Osteoblast (primary cell): ENCODE measurements around the gene ACAP3. TPM values are rescaled to one million over a fixed set of nuclear protein-coding genes. Genes with fewer than 3 reads are reported as not detected.

Experiments used
- DNase-seq: peaks from one replicate; pipeline ENCODE4 v3.0.0; 2011; ENCODE audit warnings: low spot score, mixed read lengths; ENCODE audit not compliant: insufficient read length; ENCODE audit errors: missing footprints
- H2AFZ ChIP-seq: 2 replicates; pipeline ENCODE4 v1.6.0; 2011; ENCODE audit warnings: mild to moderate bottlenecking, low read length
- H3K27ac ChIP-seq: 2 replicates; pipeline ENCODE4 v1.5.1; 2011; ENCODE audit warnings: mild to moderate bottlenecking, low read depth, low read length, moderate library complexity
- H3K27me3 ChIP-seq: 2 replicates; pipeline ENCODE4 v1.6.0; 2012; ENCODE audit warnings: mild to moderate bottlenecking, control low read depth, inconsistent platforms, low read length, moderate library complexity; ENCODE audit not compliant: insufficient read depth
- H3K36me3 ChIP-seq: 2 replicates; pipeline ENCODE4 v1.5.1; 2011; ENCODE audit warnings: mild to moderate bottlenecking, low read length, control low read depth, moderate library complexity; ENCODE audit not compliant: insufficient read depth
- H3K4me1 ChIP-seq: 2 replicates; pipeline ENCODE4 v1.5.1; 2011; ENCODE audit warnings: mild to moderate bottlenecking, low read length, control low read depth, moderate library complexity; ENCODE audit not compliant: insufficient read depth
- H3K4me2 ChIP-seq: 2 replicates; pipeline ENCODE4 v1.6.0; 2011; ENCODE audit warnings: mild to moderate bottlenecking, low read length; ENCODE audit not compliant: insufficient read depth
- H3K4me3 ChIP-seq: fragments of 200-600 bp; sonication (generic); 3 replicates; pipeline ENCODE4 v1.5.1; 2012; ENCODE audit warnings: mild to moderate bottlenecking, low read length, inconsistent platforms; ENCODE audit not compliant: insufficient read depth
- H3K79me2 ChIP-seq: 2 replicates; pipeline ENCODE4 v1.6.0; 2012; ENCODE audit warnings: mild to moderate bottlenecking, low read length, control low read depth, inconsistent platforms; ENCODE audit not compliant: insufficient read depth
- H3K9me3 ChIP-seq: 2 replicates; pipeline ENCODE4 v1.5.1; 2011; ENCODE audit warnings: low read depth, low read length, control low read depth
- H4K20me1 ChIP-seq: 2 replicates; pipeline ENCODE4 v1.6.0; 2012; ENCODE audit warnings: mild to moderate bottlenecking, low read length, control low read depth; ENCODE audit not compliant: insufficient read depth
- CTCF ChIP-seq: IDR thresholded peaks from 2 replicates; pipeline ENCODE4 v1.5.1; 2011; ENCODE audit warnings: mild to moderate bottlenecking, low read depth, low read length, moderate library complexity; ENCODE audit errors: extremely low read depth
- total RNA-seq: library from RNA; depleted of rRNA; stranded (reverse); fragments of >200 nt; gene quantifications from 2 replicates; pipeline ENCODE4 v1.2.3, GENCODE V29; 2012

The ACAP3 gene
- total RNA-seq, 1 donor, result 46.7 TPM

- no peaks in the 10 kb centered on the region for H3K79me2 ChIP-seq
Observed at GRCh38 chr1:1293263-1294249, 14.2 kb downstream of the ACAP3 start.

GRCh38 chr1:1292851-1293250 is 14.9 kb downstream of the ACAP3 start:
- Histone ChIP-seq H3K36me3 (no peaks in the 10 kb centered on the region), H3K27me3 (no peaks in the 10 kb centered on the region), H2AFZ (no peak overlapping the region), H3K79me2 (no peaks in the 10 kb centered on the region), H3K4me2 (no peak overlapping the region), H4K20me1 (peaks cover 11% of the 10 kb centered on the region), H3K4me1 (peaks cover 5% of the 10 kb centered on the region), H3K27ac (no peak overlapping the region), H3K9me3 (no peaks in the 10 kb centered on the region), H3K4me3 (no peak overlapping the region)
- TF ChIP-seq CTCF, result no peak
- no peak for DNase-seq

More at GRCh38 chr1:1293263-1294249, 14.2 kb downstream of the ACAP3 start:
- DNase-seq, result no peak
- Histone ChIP-seq H2AFZ (no peak overlapping the region), H3K9me3 (no peaks in the 10 kb centered on the region), H3K4me1 (peaks cover 5% of the 10 kb centered on the region), H3K4me2 (no peak overlapping the region), H4K20me1 (peaks cover 11% of the 10 kb centered on the region), H3K36me3 (no peaks in the 10 kb centered on the region), H3K27me3 (no peaks in the 10 kb centered on the region), H3K4me3 (no peak overlapping the region), H3K27ac (no peak overlapping the region)
- TF ChIP-seq CTCF, result no peak

GRCh38 chr1:1292442-1292779 is 15.3 kb downstream of the ACAP3 start:
- Histone ChIP-seq H2AFZ (no peak overlapping the region), H4K20me1 (peaks cover 11% of the 10 kb centered on the region), H3K27me3 (no peaks in the 10 kb centered on the region), H3K4me3 (no peak overlapping the region), H3K4me2 (no peak overlapping the region), H3K9me3 (no peaks in the 10 kb centered on the region), H3K4me1 (peaks cover 5% of the 10 kb centered on the region), H3K36me3 (no peaks in the 10 kb centered on the region), H3K27ac (no peak overlapping the region), H3K79me2 (no peaks in the 10 kb centered on the region)
- DNase-seq, result no peak
- TF ChIP-seq CTCF, result no peak
